Dermis microvascular lymphatic vessel endothelial cell (primary cell): ENCODE measurements around the gene THSD7B. TPM values are rescaled to one million over a fixed set of nuclear protein-coding genes. Genes with fewer than 3 reads are reported as not detected.

ENCODE experiments used
- DNase-seq, 2 donors: peaks; one replicate each; pipeline versions ENCODE4 v3.0.0 to v3.0.0-alpha.2; 2010; ENCODE audit warnings: low read depth in 2 of 2
- total RNA-seq: library from RNA; depleted of rRNA; stranded (reverse); fragments of >200 nt; gene quantifications from 2 replicates; pipeline ENCODE4 v1.2.1, GENCODE V29; 2014

Gene THSD7B
- total RNA-seq, 1 donor from 2014 or later, result not detected

DNA sequence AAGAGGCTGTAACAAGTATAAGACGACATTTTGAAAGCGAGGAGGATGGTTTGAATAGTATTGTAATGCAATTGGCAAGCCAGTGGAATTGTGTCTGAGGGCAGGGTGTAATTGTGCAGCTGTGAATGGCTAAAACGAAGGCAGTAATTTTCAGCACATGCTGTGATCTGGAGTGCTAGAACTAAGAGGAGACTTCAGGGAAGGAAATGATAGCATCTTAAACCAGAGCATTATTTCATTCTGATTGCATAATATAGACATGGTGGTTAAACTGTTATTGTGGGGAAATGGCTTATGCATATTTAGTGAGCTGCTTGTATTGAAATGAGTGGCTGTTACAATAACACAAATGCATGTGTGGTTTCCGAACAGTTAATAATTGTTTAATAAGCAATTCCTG, 36.3 kb downstream of the THSD7B start:
- DNase-seq, result no peak

DNA sequence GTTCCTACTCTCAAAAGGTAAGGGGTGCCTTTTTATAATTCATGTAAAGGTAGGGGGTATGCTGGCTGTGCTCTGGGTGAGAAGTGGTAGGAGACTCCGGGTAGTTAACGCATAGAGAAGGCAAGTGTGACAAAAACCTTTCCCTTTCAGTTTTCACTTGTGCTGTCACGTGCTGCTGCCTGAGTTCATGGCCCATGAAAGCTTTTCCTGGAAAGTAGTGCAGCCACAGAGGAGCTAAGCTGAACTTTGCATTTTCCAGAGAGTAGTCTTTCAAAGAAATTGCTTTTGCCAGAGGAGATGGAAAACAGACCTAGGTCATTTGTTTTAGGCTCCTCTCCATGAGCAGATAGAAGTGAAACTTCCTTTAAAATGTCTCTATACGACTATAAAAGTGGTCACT, 44.7 kb downstream of the THSD7B start:
- no peak for DNase-seq

DNA sequence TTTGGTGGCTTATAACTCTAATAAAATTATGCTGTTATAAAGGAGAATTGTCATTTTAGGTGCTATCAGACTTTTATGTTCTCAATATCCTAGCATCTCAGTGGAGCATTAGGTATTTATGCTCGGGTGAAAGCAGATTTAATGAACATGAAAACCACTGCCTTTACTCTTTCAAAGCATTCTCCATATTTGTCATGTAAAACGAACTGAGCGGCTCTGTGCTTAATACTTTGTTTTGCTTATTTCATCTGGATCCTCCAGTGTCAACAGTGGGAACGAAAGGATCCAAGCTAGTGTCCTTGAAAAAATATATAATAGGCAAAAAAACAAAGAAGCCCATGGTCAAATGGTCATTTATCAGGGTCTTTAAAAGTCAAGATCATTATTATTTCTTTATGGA, 53.5 kb downstream of the THSD7B start:
- DNase-seq, result no peak

DNA sequence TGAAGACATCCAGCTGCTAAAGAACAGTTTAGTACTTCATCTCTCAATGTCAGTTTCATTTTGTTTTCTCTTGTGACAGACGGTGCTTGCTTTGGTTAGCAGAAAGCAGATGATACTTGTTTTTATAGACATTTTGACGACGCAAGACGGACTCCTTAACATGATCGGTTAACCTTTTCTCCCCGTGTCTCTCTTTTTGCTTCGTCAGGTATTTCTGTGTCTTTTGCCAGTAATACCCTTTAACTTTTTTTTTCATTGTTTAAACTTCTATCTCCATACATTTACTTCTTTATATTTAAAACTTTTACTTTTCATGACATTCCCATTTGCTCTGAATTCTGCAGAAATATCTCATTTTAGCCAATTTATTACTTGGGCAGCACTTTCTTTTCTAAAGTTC, 57.9 kb downstream of the THSD7B start:
- no peak for DNase-seq

DNA sequence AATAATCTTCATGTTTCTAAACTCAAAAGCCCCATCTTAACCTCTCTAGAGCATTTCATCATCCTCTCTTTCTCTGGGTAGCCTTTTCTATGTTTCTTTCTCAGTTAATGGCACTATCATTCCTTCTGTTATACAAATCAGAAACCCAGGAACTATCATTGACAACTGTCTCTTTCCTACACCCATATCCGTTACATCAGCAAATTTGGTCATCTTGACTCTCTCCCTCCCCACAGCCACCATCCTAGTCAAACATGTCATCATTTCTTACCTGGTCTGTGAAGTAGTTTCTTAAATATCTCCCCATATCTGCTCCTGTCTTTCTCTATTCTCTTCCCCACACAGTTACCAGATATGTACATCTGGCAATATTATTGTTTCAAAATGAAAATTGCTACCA, 62.8 kb downstream of the THSD7B start:
- DNase-seq, result no peak

DNA sequence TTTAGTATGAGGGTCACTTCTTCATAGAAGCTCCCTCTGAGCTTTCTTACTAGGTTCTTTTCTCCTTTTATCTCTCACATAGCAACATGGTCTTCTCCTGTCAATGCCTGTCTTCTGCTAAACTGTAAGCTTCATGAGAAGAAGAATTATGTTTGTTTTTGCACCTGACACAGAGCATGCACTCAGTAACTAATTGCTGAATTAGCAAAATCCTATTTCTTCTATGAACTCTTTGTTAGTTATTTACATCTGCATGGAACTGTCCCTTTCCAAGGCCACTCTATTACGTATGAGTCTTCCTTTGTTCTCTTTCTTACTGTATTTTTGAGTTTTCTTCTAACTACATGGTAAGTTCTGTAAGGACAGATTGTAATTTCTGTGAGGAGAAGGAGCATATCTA, 63.4 kb downstream of the THSD7B start:
- DNase-seq, result no peak

DNA sequence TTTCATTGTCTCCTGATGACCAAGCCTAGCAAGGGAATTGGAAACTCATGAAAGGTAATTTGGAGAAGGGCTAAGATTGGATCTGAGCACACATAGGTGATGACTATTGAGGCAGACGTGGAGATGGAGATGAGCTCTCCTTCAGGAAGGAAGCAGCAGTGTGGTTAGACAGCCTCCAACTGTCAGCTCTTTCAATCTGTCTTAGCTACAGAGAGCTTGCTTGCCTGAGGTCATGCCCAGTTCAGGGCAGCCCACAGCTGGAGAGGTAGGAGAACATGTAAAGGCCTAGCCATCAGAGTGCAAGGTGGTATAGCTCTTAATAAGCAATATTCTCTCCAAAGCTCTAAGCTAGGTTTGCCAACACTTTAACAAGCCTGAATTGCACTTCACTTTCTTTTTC, 79.2 kb downstream of the THSD7B start:
- no peak for DNase-seq

DNA sequence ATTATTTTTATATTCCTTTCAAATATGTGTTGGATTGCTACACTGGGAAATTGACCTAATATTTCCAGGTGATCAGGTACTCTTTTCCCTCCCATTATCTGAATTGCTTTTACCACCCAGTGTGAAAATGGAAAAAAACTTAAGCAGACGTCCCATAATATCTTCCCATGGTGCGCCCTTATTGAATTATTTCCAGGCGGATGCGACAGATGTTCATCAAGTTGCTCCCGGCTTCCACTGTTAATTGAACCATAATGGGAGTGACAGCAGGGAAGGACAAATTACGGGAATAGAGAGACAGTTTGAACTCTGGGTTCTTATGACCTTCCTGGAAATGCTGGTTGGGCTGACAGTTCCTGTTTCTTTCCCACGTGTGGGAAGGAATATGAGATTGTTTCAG, 93.3 kb downstream of the THSD7B start:
- DNase-seq, result no peak

DNA sequence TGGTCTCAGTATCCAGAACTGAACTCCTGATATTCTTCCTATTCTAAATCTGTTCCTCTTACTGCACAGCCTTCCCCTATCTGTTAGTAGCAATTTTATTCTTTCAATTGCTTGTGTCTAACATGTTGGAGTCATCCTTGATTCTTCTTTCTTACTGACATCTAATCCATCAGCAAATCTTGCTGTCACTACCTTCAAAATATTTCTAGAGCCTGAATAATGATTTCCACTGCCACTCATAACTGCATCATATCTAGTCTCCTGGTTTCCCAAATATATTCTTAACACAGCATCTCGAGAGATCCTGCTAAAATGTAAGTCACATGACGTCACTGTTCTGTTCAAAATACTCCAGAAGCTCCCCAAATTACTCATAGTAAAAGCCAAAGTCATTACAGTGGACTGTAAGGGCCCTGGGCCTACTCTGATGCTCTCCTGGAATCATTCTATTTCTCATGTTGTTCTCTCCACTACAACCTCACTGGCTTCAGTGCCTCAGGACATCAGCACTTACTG, 95.2 kb downstream of the THSD7B start:
- DNase-seq, result no peak

DNA sequence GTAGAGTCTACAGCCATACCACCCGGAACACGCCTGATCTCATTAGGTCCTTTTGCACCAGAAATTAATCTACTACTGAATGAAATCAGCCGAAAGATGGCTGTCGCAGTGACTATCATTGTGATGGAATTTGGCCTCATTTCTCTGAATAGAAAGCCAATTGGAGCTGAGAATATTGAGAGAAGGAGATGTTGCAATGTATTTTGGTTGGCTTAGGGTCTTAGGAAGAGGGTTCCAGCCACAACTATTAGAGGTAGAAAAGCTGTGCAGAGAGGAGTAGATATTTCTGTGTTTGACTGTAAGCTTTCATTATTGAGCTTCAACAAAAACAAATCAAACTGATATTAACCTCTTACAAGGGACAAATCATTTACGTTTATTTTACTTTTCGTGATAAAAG, 98.1 kb downstream of the THSD7B start:
- no peak for DNase-seq

DNA sequence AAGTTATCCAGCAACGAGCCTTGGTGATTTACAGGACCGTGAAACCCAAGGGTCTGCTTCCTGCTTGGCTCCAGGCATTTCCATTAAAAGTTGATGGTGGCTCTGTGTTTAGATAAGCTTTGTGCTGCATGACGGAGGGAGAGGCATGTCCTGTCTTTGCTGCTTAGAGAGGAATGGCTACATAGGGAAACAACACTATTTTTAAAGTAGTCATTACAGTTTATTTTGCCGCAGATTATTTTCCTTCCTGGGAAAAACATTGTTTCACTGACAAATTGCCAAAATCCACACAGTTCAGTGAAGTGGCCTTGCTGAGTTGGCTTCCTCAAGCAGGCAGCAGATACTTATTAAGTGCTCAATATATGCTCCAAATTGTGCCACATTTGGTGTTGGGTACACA, 98.5 kb downstream of the THSD7B start:
- DNase-seq, result peak; percentile 68 to 73

DNA sequence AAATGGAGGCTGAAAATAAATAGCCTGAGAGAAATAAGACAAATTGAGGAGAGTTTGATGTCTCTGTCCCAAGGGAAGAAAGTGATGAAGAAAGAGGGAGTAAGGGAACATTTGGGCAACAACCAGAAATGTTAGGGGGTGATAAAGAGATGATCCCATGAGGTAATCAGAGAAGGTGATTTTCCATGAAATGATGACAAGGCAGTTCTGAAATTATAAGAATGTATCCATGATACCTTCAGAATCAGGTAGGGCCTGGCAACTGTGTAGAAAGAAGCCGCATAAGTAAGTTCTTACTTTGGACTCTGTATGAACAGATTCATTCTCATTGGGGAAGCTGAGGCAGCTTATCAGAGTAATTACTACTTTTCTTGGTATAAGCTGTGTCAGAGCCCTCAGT, 106.1 kb downstream of the THSD7B start:
- no peak for DNase-seq

DNA sequence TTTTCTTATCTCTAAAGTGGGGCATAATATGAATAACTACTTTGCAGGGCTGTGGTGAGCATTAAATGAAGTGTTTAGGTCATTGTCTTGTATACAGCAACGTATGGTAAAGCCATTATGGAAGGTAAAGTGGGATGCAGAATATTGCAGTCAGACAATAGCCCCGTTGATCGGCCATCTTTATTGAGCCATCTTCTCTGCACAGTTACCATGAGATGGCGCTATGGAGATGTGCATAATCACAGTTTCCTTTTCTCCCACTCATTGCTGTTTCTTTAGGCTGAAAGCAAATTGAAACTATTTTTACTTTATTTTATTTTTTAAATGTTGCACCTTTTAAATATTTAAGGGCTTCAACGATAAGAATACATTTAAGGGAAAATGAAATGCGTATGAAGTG, 108.9 kb downstream of the THSD7B start:
- peak in 1 of 2 donors; percentile 28 for DNase-seq

DNA sequence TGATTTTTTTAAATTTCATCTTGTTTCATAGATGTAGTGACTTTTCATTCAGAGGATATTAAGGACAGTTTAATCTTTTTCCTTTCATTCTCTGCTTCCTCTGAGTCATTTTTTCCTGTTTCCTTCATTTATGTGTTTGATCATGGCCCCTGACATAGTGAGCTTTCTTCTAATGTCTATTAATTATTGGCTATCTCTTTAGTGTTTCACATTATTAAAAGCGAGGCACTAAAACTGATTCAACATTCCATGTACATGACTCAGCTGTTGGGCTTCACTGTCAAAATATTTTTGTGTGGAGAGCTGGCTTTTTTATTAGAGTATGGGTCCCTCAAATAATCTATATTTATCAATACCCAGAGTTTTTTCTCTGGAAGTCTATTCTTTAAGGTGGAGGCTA, 125.8 kb downstream of the THSD7B start:
- peak; percentile 14 to 30 for DNase-seq

DNA sequence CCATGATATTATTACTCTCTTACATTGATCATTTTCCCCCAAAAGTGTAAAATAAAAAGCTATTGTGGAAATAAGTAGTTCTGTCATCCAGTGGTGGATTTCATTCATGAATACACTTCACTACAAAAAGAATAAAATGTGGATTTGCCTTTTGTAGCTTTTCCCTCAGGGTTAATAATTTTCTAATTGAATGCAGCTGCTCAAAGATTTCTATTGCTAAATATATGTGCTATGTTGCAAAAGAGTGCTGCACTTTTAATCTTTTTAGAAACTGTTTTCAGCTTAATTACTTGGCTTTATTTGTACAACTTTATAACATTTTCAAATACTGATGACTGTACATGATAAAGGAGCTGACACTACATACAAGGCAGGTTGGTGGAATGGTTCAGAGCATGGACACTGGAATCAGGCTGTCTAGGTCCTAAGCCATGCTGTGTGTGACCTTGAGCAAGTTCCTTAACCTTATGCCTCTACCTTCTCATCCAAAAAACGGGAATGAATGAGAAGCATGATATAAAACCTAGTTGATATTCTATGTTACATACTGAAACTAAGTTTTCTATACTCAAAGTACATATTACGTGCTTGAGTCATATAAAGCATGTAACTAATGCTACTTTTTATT, 128.8 kb downstream of the THSD7B start:
- DNase-seq, result no peak

DNA sequence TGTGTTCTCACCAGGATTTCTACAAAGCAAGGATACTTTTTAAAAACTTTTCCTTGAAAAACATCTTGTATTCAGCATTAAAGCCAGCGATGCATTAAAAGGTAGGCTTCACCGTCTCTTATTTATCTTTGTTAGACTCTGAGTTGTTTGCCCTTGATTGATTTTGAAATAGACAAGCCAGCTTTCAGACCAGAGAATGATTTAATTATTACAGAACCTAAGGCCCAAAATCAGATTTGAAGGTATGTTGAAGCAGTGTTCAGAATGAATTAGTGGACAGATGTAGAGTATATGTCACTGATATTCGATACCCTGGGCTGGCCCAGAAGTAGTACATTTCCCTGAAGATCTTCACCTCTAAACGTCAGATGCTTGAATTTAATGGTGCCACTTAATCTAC, 136.4 kb downstream of the THSD7B start:
- DNase-seq, result no peak

DNA sequence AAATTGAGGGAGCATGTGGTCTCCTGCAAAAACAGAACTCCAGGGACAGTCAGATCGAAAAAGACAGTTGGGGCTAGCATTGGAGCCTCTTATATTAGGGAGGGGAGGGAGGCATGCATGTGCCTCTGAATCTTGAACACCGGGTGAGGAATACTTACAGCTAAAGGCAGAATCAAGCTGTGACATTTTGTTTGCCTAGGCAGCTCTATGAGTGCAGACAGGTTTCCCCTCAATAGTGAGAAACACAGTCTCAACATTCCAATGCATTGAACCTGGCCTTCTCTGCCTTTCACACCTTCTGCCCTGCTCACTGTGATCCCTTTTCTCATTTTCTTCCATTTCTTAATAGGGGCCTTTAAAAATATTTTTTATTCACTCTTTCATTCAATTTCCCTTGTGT, 140.4 kb downstream of the THSD7B start:
- DNase-seq, result no peak

DNA sequence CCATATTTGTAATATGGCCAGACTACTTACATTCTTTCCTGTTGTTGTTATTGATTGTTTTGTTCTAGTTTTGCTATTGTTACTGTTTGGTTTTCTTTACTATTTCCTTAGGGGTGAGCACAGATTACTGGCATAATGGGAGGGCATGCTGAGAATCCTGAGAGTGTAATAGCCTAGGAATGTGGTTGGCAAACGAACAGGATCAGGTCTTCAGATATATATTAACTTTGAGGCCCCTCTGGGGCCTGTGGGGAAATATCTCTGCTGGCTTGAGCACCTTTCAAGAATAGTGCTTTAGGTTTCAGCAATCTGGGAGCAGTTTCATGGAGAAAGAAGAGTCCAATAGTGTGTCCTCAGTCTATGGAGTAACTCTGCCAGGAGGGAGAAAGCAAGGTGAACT, 144.4 kb downstream of the THSD7B start:
- DNase-seq, result no peak

DNA sequence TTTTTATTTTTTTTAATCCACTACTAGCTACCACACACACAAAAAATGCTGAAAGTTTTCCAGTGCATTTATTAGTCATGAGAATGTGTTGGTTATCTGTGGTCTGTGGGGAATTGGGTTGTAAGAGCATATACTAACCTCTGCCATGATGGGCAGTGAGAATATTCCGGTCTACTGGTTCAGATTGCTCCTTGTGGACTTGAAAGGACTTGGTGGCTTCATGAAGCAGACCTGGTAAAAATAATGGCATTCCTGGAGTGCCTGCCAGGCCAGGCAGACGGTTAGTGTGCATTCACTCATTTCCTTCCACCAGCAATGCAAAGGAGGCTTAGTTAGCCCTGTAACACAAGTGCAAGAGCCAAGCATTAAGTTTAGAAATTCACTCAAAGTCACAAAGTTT, 150.8 kb downstream of the THSD7B start:
- no peak for DNase-seq

DNA sequence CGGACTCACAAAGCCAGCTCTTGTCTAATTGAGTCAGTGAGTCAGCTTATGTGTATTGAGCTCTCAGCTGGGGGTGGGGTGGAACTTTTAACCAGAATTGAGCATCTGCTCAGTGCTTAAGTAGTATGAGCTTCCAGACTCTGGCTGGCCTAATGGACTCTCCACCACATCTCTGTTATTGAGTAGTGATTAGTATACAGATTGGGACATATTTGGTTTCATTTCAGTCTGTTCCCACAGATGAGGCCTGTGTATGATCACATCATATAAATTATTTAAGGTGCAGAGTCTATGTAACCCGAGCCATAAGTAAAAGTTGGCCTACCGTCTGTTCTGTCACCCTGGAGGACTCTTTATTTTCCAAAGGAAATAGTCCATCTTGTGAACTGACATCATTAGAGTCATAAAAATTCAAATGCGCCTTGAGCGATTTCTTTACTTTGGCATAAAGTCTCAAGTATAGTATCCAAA, 152.1 kb downstream of the THSD7B start:
- DNase-seq, result no peak

DNA sequence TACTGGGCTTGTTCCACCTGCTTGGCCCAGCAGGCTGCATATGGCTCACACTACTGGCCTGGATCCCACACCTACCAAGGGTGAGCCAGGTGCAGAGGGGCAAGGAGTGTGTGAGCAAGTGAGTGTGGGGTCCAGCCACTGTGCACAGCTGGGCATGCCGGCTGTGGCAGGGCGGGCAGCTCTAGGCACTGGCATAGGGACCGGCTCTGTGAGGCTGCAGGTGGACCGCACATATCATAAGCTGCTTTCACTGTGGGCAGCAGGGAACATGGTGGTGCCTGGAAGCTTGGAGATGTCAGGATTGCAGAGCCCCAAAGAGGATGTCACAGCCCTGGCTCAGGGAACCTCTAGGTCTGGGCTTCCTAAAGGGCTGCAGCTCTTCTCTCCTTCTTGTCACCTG, 154.3 kb downstream of the THSD7B start:
- DNase-seq, result no peak

DNA sequence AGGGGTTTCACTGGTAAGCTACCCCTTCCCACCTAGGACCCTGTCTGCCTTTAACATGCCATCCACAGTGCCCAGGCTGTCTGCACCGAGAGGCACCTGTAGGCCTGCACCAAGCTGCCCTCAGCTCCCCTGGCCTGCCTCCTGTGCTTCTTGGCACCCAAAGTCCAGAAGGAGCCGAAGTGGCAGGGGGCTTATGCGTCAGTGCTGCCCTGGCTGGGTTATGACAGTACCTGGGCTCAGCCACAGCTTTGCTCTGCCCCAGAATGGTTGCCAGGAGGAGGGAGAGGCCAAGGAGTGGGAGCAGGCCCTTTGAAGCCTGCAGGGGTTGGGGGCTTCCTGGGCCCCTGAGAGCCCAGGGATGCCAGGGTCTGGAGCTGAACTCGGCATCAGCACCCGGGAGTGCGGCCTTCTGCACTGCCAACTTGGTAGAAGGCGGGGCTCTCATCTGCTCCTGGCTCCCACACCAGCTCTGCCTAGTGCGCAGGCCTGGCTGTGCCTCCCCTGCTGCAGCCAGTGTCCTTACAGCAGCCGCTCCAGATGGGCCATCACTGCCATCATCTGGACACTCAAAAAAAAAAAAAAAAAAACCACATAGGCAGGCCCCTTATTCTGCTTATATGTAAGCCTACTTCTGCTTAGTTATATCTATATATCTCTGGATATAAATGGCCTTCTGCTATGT, 155.4 kb downstream of the THSD7B start:
- DNase-seq, result no peak

DNA sequence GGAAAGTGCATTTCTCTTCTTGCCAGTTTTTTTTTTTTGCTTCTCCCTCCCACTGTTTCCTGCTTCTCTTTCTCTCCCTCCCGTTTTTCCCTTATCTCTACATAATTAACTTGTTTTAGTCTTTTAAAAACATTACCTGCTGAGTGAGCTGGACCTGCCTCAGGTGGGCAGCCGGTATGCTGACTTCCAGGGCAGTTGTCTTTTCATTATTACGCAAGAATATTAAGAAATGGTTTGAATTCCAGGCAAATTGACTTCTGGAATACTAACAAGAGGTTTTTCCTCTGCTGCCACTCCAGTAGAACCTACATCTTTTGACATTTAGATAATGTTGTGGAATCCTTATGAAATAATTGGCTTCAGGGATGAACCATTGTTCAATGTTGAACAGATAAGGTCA, 161.8 kb downstream of the THSD7B start:
- DNase-seq, result no peak
